ENCODE data around the gene ADCY5.
"Not testable (repeated sequence)": the region's sequence is repeated elsewhere in the genome, so short reads cannot be mapped to it uniquely, and the experiment has no call there.

Gene ADCY5

GRCh38 chr3:123258359-123258758, 190.5 kb downstream of the ADCY5 start:
- DNase-seq (ENCODE audit: low read depth), result no peak

- DNase-seq (ENCODE audit: low read depth), result no peak
Observed at GRCh38 chr3:123256256-123256655, 192.6 kb downstream of the ADCY5 start.

- DNase-seq (ENCODE audit: low read depth), result no peak
Observed at GRCh38 chr3:123246866-123247265, 202.0 kb downstream of the ADCY5 start.

GRCh38 chr3:123244128-123244527, 204.8 kb downstream of the ADCY5 start:
- no peak for DNase-seq (ENCODE audit: low read depth)

- DNase-seq (ENCODE audit: low read depth), result no peak
Observed at GRCh38 chr3:123239756-123240155, 209.1 kb downstream of the ADCY5 start.

GRCh38 chr3:123239186-123239585, 209.7 kb downstream of the ADCY5 start:
- not testable (repeated sequence) for DNase-seq (ENCODE audit: low read depth)

- no peak for DNase-seq (ENCODE audit: low read depth)
Observed at GRCh38 chr3:123236902-123237301, 212.0 kb downstream of the ADCY5 start.

All from activated gamma-delta T cell treated with anti-CD3 and anti-CD28 coated beads, Interleukin-2, amount 50 U/mL, for 16 hours (primary cell).